ENCODE results near the gene MAST3. TPM values are rescaled to one million over a fixed set of nuclear protein-coding genes. Genes with fewer than 3 reads are reported as not detected.
"Not testable (repeated sequence)": the region's sequence is repeated elsewhere in the genome, so short reads cannot be mapped to it uniquely, and the experiment has no call there.

MAST3 gene
- polyA plus RNA-seq, 4 donors = 4.2 to 8.3 (median 4.9) TPM

GRCh38 chr19:18156841-18157464 lies 59.4 kb downstream of the MAST3 start:
- DNase-seq (ENCODE audit: low read depth in 4 of 4, low spot score in 3 of 4) = peak in 1 of 4 donors; percentile 54

- DNase-seq (ENCODE audit: low read depth in 4 of 4, low spot score in 3 of 4) = no peak
These were observed 60.0 kb downstream of the MAST3 start for GRCh38 chr19:18157465-18158063.

- no peak for DNase-seq (ENCODE audit: low read depth in 4 of 4, low spot score in 3 of 4)
These were observed 60.9 kb downstream of the MAST3 start for GRCh38 chr19:18158467-18158866.

GRCh38 chr19:18159059-18159616 lies 61.6 kb downstream of the MAST3 start:
- DNase-seq (ENCODE audit: low read depth in 4 of 4, low spot score in 3 of 4) = not testable (repeated sequence)

GRCh38 chr19:18159810-18160209 lies 62.2 kb downstream of the MAST3 start:
- no peak for DNase-seq (ENCODE audit: low read depth in 4 of 4, low spot score in 3 of 4)

- no peak for DNase-seq (ENCODE audit: low read depth in 4 of 4, low spot score in 3 of 4)
These were observed 63.0 kb downstream of the MAST3 start for GRCh38 chr19:18160493-18160970.

- DNase-seq (ENCODE audit: low read depth in 4 of 4, low spot score in 3 of 4) = no peak
These were observed 63.5 kb downstream of the MAST3 start for GRCh38 chr19:18160971-18161635.

- DNase-seq (ENCODE audit: low read depth in 4 of 4, low spot score in 3 of 4) = no peak
These were observed 64.0 kb downstream of the MAST3 start for GRCh38 chr19:18161636-18162002.

GRCh38 chr19:18164072-18164471 lies 66.5 kb downstream of the MAST3 start:
- no peak for DNase-seq (ENCODE audit: low read depth in 4 of 4, low spot score in 3 of 4)

GRCh38 chr19:18165794-18166544 lies 68.4 kb downstream of the MAST3 start:
- no peak for DNase-seq (ENCODE audit: low read depth in 4 of 4, low spot score in 3 of 4)

GRCh38 chr19:18167011-18167410 lies 69.4 kb downstream of the MAST3 start:
- DNase-seq (ENCODE audit: low read depth in 4 of 4, low spot score in 3 of 4) = no peak

- DNase-seq (ENCODE audit: low read depth in 4 of 4, low spot score in 3 of 4) = no peak
These were observed 70.5 kb downstream of the MAST3 start for GRCh38 chr19:18167975-18168645.

- DNase-seq (ENCODE audit: low read depth in 4 of 4, low spot score in 3 of 4) = no peak
These were observed 71.2 kb downstream of the MAST3 start for GRCh38 chr19:18168673-18169381.

- DNase-seq (ENCODE audit: low read depth in 4 of 4, low spot score in 3 of 4) = no peak
These were observed 73.2 kb downstream of the MAST3 start for GRCh38 chr19:18170714-18171255.

- no peak for DNase-seq (ENCODE audit: low read depth in 4 of 4, low spot score in 3 of 4)
These were observed 74.2 kb downstream of the MAST3 start for GRCh38 chr19:18171605-18172327.

GRCh38 chr19:18172331-18173053 lies 74.9 kb downstream of the MAST3 start:
- DNase-seq (ENCODE audit: low read depth in 4 of 4, low spot score in 3 of 4) = no peak

GRCh38 chr19:18173054-18173571 lies 75.5 kb downstream of the MAST3 start:
- no peak for DNase-seq (ENCODE audit: low read depth in 4 of 4, low spot score in 3 of 4)
